ENCODE results near the gene MYEOV. TPM values are rescaled to one million over a fixed set of nuclear protein-coding genes. Genes with fewer than 3 reads are reported as not detected.

The MYEOV gene
- polyA plus RNA-seq = 10 to 100 TPM; 18.3 to 32.2 TPM

GRCh38 chr11:69293819-69294505, at the start of gene MYEOV:
Gene MYEOV (plus strand): TSS chr11:69294155. CDS start chr11:69295355, 1,200 bp downstream.
- Histone ChIP-seq H3K27ac (ENCODE audit: low read depth in 2 of 2, low read length in 1 of 2) (peak within 1 kb of the TSS; percentile 49 to 83), H3K9me3 (ENCODE audit: control insufficient read depth in 2 of 2, insufficient read depth in 1 of 2, low read depth in 1 of 2, low read length in 1 of 2) (no peaks in the 10 kb centered on the region), H3K4me1 (ENCODE audit: control insufficient read depth in 2 of 2, insufficient read depth in 2 of 2, low read length in 1 of 2) (peaks cover 8 to 32% of the 10 kb centered on the region in 2 donors), H3K27me3 (ENCODE audit: control insufficient read depth in 1 of 2, insufficient read depth in 2 of 2, low read length in 2 of 2) (no peaks in the 10 kb centered on the region), H3K36me3 (ENCODE audit: control insufficient read depth in 2 of 2, insufficient read depth in 2 of 2, low read length in 1 of 2) (no peaks in the 10 kb centered on the region), H3K4me3 (ENCODE audit: low read depth in 1 of 2, low read length in 2 of 2) (peak within 1 kb of the TSS; percentile 32 to 36)
- 73% methylated on average over 16 of the region's 16 CpGs for WGBS, 2 donors

- Histone ChIP-seq H3K36me3 (ENCODE audit: control insufficient read depth in 2 of 2, insufficient read depth in 2 of 2, low read length in 1 of 2) (no peaks in the 10 kb centered on the region), H3K9me3 (ENCODE audit: control insufficient read depth in 2 of 2, insufficient read depth in 1 of 2, low read depth in 1 of 2, low read length in 1 of 2) (peaks cover 0 to 8% of the 10 kb centered on the region in 2 donors), H3K27me3 (ENCODE audit: control insufficient read depth in 1 of 2, insufficient read depth in 2 of 2, low read length in 2 of 2) (no peaks in the 10 kb centered on the region), H3K27ac (ENCODE audit: low read depth in 2 of 2, low read length in 1 of 2) (no peak overlapping the region), H3K4me3 (ENCODE audit: low read depth in 1 of 2, low read length in 2 of 2) (no peak overlapping the region), H3K4me1 (ENCODE audit: control insufficient read depth in 2 of 2, insufficient read depth in 2 of 2, low read length in 1 of 2) (peaks cover 0 to 5% of the 10 kb centered on the region in 2 donors)
- WGBS, 2 donors = 94 to 96% methylated on average over 3 of the region's 3 CpGs
Measured at GRCh38 chr11:69244266-69244665, 49.7 kb upstream of the MYEOV start.

- Histone ChIP-seq H3K27ac (ENCODE audit: low read depth in 2 of 2, low read length in 1 of 2) (no peak overlapping the region), H3K9me3 (ENCODE audit: control insufficient read depth in 2 of 2, insufficient read depth in 1 of 2, low read depth in 1 of 2, low read length in 1 of 2) (peaks cover 0 to 8% of the 10 kb centered on the region in 2 donors), H3K27me3 (ENCODE audit: control insufficient read depth in 1 of 2, insufficient read depth in 2 of 2, low read length in 2 of 2) (no peaks in the 10 kb centered on the region), H3K4me1 (ENCODE audit: control insufficient read depth in 2 of 2, insufficient read depth in 2 of 2, low read length in 1 of 2) (peaks cover 0 to 5% of the 10 kb centered on the region in 2 donors), H3K36me3 (ENCODE audit: control insufficient read depth in 2 of 2, insufficient read depth in 2 of 2, low read length in 1 of 2) (no peaks in the 10 kb centered on the region), H3K4me3 (ENCODE audit: low read depth in 1 of 2, low read length in 2 of 2) (no peak overlapping the region)
- WGBS, 2 donors = 64 to 73% methylated on average over 2 of the region's 2 CpGs
Measured at GRCh38 chr11:69245041-69245440, 48.9 kb upstream of the MYEOV start.

GRCh38 chr11:69245491-69246345, 48.2 kb upstream of the MYEOV start:
- H3K27me3 ChIP-seq (ENCODE audit: control insufficient read depth in 1 of 2, insufficient read depth in 2 of 2, low read length in 2 of 2) = no peaks in the 10 kb centered on the region
- WGBS, 2 donors = 86 to 87% methylated on average over 16 of the region's 16 CpGs

GRCh38 chr11:69249311-69250185, 44.4 kb upstream of the MYEOV start:
- H3K27ac ChIP-seq (ENCODE audit: low read depth in 2 of 2, low read length in 1 of 2) = no peak overlapping the region
- H3K4me1 ChIP-seq (ENCODE audit: control insufficient read depth in 2 of 2, insufficient read depth in 2 of 2, low read length in 1 of 2) = peaks cover 0 to 9% of the 10 kb centered on the region in 2 donors
- H3K9me3 ChIP-seq (ENCODE audit: control insufficient read depth in 2 of 2, insufficient read depth in 1 of 2, low read depth in 1 of 2, low read length in 1 of 2) = peaks cover 4 to 9% of the 10 kb centered on the region in 2 donors
- H3K36me3 ChIP-seq (ENCODE audit: control insufficient read depth in 2 of 2, insufficient read depth in 2 of 2, low read length in 1 of 2) = no peaks in the 10 kb centered on the region
- H3K27me3 ChIP-seq (ENCODE audit: control insufficient read depth in 1 of 2, insufficient read depth in 2 of 2, low read length in 2 of 2) = no peaks in the 10 kb centered on the region
- H3K4me3 ChIP-seq (ENCODE audit: low read depth in 1 of 2, low read length in 2 of 2) = no peak overlapping the region
- 76 to 77% methylated on average over 35 of the region's 35 CpGs for WGBS, 2 donors

More at GRCh38 chr11:69245491-69246345, 48.2 kb upstream of the MYEOV start:
- no peak overlapping the region for H3K27ac ChIP-seq (ENCODE audit: low read depth in 2 of 2, low read length in 1 of 2)
- no peak overlapping the region for H3K4me3 ChIP-seq (ENCODE audit: low read depth in 1 of 2, low read length in 2 of 2)
- peaks cover 0 to 5% of the 10 kb centered on the region in 2 donors for H3K4me1 ChIP-seq (ENCODE audit: control insufficient read depth in 2 of 2, insufficient read depth in 2 of 2, low read length in 1 of 2)
- no peaks in the 10 kb centered on the region for H3K36me3 ChIP-seq (ENCODE audit: control insufficient read depth in 2 of 2, insufficient read depth in 2 of 2, low read length in 1 of 2)
- peaks cover 0 to 8% of the 10 kb centered on the region in 2 donors for H3K9me3 ChIP-seq (ENCODE audit: control insufficient read depth in 2 of 2, insufficient read depth in 1 of 2, low read depth in 1 of 2, low read length in 1 of 2)

- Histone ChIP-seq H3K4me3 (ENCODE audit: low read depth in 1 of 2, low read length in 2 of 2) (no peak overlapping the region), H3K36me3 (ENCODE audit: control insufficient read depth in 2 of 2, insufficient read depth in 2 of 2, low read length in 1 of 2) (no peaks in the 10 kb centered on the region), H3K27me3 (ENCODE audit: control insufficient read depth in 1 of 2, insufficient read depth in 2 of 2, low read length in 2 of 2) (no peaks in the 10 kb centered on the region), H3K4me1 (ENCODE audit: control insufficient read depth in 2 of 2, insufficient read depth in 2 of 2, low read length in 1 of 2) (peaks cover 0 to 9% of the 10 kb centered on the region in 2 donors), H3K27ac (ENCODE audit: low read depth in 2 of 2, low read length in 1 of 2) (no peak overlapping the region), H3K9me3 (ENCODE audit: control insufficient read depth in 2 of 2, insufficient read depth in 1 of 2, low read depth in 1 of 2, low read length in 1 of 2) (peaks cover 5 to 14% of the 10 kb centered on the region in 2 donors)
- 85% methylated on average over 16 of the region's 16 CpGs for WGBS, 2 donors
Measured at GRCh38 chr11:69250186-69251056, 43.5 kb upstream of the MYEOV start.

DNA sequence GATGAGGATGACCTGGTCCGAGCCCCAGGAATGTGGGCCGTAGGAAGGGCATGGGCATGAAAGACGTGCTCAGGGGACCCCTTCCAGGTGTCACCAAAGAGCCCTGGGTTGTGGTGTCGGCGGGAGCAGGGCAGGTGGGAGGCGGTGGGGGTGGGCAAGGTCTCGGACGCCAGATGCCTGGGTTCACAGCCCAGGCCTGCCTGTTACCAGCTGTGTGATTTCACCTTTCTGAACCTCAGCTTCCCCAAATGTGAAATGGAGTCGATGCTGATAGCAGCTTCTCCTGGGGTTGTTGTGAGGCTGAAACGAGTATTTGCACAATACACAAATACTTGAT, 42.9 kb upstream of the MYEOV start:
- Histone ChIP-seq H3K4me3 (ENCODE audit: low read depth in 1 of 2, low read length in 2 of 2) (no peak overlapping the region), H3K4me1 (ENCODE audit: control insufficient read depth in 2 of 2, insufficient read depth in 2 of 2, low read length in 1 of 2) (peaks cover 0 to 8% of the 10 kb centered on the region in 2 donors), H3K27ac (ENCODE audit: low read depth in 2 of 2, low read length in 1 of 2) (peak overlapping the region; percentile 89 to 93), H3K36me3 (ENCODE audit: control insufficient read depth in 2 of 2, insufficient read depth in 2 of 2, low read length in 1 of 2) (no peaks in the 10 kb centered on the region), H3K9me3 (ENCODE audit: control insufficient read depth in 2 of 2, insufficient read depth in 1 of 2, low read depth in 1 of 2, low read length in 1 of 2) (peaks cover 5 to 14% of the 10 kb centered on the region in 2 donors), H3K27me3 (ENCODE audit: control insufficient read depth in 1 of 2, insufficient read depth in 2 of 2, low read length in 2 of 2) (no peaks in the 10 kb centered on the region)
- WGBS, 2 donors = 87 to 90% methylated on average over 10 of the region's 10 CpGs

DNA sequence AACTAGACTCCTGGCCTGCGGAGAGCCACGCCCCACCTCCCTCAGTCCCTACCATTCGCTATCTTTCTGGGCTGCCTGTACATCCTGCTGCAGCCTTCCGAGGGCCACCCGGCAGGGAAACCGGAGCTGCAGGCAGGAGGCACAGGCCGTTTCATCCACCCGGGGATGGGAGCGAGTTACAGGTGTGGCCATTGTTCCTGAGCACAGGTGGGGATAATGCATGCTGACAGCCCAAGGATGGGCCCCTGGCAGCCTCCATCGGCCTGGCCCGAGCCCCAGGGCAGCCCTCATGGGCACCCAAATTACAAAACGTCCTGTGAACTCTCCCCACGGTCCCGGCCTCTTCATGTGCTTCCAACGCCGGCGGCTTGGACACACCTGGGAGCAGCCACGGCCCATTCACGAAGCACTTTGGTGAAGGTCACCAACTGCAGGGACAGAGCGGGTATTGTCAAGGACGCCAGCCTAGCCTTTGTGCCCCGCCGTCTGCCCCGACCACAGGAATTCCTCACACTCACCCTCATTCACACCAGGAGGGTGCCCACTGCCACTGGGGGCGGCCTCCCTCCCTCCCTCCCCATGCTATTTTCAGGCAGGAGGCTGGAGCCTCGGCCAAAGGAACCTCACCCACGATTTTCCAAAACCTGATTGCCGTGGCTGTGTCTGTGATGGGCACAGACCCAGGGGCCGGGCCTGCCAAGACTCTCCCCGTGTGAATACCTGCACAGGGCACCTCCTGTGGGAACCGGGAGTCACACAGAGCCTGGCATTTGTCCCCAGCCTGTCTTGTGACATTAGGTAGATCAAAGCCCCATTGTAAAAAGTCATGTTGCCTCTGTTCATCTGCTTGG, 42.1 kb upstream of the MYEOV start:
- peaks cover 0 to 8% of the 10 kb centered on the region in 2 donors for H3K4me1 ChIP-seq (ENCODE audit: control insufficient read depth in 2 of 2, insufficient read depth in 2 of 2, low read length in 1 of 2)
- 50 to 57% methylated on average over 31 of the region's 31 CpGs for WGBS, 2 donors
- no peaks in the 10 kb centered on the region for H3K27me3 ChIP-seq (ENCODE audit: control insufficient read depth in 1 of 2, insufficient read depth in 2 of 2, low read length in 2 of 2)
- H3K27ac ChIP-seq (ENCODE audit: low read depth in 2 of 2, low read length in 1 of 2) = peak overlapping the region; percentile 89 to 93
- peaks cover 5 to 14% of the 10 kb centered on the region in 2 donors for H3K9me3 ChIP-seq (ENCODE audit: control insufficient read depth in 2 of 2, insufficient read depth in 1 of 2, low read depth in 1 of 2, low read length in 1 of 2)
- H3K36me3 ChIP-seq (ENCODE audit: control insufficient read depth in 2 of 2, insufficient read depth in 2 of 2, low read length in 1 of 2) = no peaks in the 10 kb centered on the region
- H3K4me3 ChIP-seq (ENCODE audit: low read depth in 1 of 2, low read length in 2 of 2) = no peak overlapping the region

Measured in esophagus (tissue), 2 donors.